DOHH2 (cell line): Measurements from ENCODE around the gene RGS19.

Experiments
- EZH2phosphoT487 ChIP-seq: fragments of 200-600 bp; sonication (generic); IDR thresholded peaks from 2 replicates; pipeline ENCODE4 v1.6.1; 2017; ENCODE audit warnings: borderline replicate concordance, mild to moderate bottlenecking, antibody characterized with exemption, low read length, moderate library complexity, mixed read lengths
- TF ChIP-seq, protein P1 (sequence below): fragments of 200-600 bp; sonication (generic); IDR thresholded peaks from one replicate; pipeline ENCODE4 v1.5.1; 2014; ENCODE audit warnings: antibody characterized with exemption, mild to moderate bottlenecking, low read depth, low read length; ENCODE audit not compliant: poor library complexity, severe bottlenecking

DNA sequence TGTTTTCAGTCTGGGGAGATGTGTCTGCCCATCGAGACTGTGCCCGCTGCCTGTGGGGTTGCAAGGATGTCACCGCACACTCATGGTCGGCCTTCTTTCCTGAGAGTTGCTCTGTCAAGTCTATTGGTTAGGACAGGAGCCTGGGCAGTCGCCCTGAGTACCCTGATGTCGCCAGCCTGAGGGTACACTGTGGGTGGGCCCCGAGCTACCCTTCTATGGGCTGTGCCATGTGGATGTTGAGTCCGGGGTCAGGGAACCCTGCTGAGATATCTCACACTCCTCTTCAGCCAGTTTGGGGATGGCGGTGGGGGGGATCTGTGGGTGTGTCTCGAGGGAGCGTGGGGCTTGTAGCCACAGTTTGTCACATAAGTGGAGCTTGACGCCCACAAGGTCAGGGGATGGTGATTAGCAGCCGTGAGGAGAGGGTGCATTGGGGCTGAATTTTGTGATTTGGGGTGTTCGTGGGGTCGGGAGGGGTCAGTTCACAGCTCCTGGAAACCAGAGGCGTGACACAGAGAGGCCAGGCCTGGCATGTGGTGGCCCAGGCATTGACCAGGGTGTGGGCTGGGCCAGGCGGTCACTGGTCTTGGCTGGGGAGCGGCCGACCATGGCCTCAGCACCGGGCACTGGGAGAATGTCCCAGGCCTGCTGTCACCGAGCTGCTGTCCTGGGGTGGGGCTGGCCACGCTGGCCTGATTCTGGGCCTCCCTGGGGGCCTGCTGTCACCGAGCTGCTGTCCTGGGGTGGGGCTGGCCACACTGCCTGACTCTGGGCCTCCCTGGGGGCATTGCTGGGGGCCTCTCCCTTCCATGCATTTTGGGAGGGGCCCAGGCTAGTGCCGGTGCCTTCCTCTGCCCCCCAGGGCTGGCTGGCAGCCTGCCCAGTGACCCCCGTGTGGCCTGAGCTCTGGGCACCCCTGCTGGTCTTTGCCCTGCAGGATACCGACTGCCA is 29.7 kb upstream of the RGS19 start:
- TF ChIP-seq, protein P1, sequence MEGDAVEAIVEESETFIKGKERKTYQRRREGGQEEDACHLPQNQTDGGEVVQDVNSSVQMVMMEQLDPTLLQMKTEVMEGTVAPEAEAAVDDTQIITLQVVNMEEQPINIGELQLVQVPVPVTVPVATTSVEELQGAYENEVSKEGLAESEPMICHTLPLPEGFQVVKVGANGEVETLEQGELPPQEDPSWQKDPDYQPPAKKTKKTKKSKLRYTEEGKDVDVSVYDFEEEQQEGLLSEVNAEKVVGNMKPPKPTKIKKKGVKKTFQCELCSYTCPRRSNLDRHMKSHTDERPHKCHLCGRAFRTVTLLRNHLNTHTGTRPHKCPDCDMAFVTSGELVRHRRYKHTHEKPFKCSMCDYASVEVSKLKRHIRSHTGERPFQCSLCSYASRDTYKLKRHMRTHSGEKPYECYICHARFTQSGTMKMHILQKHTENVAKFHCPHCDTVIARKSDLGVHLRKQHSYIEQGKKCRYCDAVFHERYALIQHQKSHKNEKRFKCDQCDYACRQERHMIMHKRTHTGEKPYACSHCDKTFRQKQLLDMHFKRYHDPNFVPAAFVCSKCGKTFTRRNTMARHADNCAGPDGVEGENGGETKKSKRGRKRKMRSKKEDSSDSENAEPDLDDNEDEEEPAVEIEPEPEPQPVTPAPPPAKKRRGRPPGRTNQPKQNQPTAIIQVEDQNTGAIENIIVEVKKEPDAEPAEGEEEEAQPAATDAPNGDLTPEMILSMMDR = no peak
- TF ChIP-seq EZH2phosphoT487 = no peak
